ENCODE results near the gene HMCN1.
"Not testable (repeated sequence)": the region's sequence is repeated elsewhere in the genome, so short reads cannot be mapped to it uniquely, and the experiment has no call there.

Gene HMCN1

DNA sequence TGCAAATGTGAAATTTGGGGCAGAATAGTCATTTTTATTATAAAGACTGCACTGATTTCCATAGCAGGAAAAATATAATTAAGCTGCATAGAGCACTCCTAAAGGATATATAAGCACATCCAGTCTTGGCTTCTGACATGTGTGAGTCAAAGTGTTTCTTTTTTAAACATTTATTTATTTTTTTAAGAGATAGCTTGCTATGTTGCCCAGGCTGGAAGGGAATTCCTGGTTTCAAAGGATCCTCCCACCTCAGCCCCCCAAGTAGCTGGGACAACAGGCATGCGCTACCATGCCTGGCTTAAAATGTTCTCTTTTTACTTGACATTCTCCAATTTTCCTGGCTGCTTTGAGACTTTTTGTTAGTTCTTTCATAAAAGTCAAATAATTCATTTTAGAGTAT, 126.1 kb downstream of the HMCN1 start:
- no peak for DNase-seq

- no peak for DNase-seq
Observed at GRCh38 chr1:185860859-185861258, 126.7 kb downstream of the HMCN1 start.

- no peak for DNase-seq
Observed at GRCh38 chr1:185861630-185862029, 127.4 kb downstream of the HMCN1 start.

GRCh38 chr1:185862235-185862634, 128.0 kb downstream of the HMCN1 start:
- no peak for DNase-seq

GRCh38 chr1:185864331-185864730, 130.1 kb downstream of the HMCN1 start:
- DNase-seq: no peak

DNA sequence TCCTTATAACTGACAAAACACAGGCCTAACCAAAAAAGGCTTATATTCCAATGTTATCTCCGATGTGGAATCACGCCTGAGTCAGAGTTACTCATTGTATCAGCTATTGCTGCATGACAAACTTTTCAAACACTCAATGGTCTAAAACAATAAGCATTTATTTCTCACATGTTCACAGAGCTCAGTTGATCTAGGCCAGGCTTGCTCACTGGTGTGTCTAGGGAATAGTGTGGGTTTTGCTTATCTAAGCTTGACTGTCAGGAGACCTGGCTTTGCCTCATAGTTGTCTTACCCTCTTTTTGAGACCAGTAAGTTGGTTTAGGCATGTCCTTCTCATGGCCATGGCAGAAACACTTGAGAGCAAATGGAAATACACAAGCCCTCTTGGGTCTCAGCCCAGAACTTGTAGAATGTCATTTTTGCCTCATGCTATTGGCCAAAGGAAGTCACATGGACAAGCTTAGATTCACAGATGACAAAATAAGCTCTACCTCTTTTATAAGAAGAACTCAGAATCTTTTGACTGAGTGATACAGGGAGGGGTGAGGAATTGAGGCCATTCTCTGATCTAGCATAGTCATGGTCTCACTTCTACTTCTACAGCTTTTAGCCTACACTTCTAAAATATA, 130.8 kb downstream of the HMCN1 start:
- DNase-seq: no peak

- DNase-seq: no peak
Observed at GRCh38 chr1:185869590-185869989, 135.4 kb downstream of the HMCN1 start.

- no peak for DNase-seq
Observed at GRCh38 chr1:185871627-185872150, 137.5 kb downstream of the HMCN1 start.

DNA sequence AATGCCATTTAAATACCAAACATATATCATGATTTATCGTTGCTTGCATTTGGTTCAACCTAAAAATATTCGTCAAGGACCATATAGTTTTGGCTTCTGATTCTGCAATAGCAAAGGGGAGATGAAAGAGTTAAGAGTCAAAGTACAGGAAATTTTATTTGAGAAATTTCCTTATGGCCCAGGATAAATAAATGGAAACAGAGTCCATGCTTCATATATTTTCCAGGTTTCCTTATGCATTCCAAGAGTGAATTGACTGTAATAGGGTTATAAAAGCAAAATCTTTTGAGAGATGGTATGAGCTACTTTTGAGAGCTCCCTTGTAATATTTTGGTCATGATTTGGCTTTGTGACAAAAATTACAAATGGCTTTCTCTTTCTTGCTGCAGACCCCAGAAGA, 140.1 kb downstream of the HMCN1 start:
- DNase-seq: no peak

DNA sequence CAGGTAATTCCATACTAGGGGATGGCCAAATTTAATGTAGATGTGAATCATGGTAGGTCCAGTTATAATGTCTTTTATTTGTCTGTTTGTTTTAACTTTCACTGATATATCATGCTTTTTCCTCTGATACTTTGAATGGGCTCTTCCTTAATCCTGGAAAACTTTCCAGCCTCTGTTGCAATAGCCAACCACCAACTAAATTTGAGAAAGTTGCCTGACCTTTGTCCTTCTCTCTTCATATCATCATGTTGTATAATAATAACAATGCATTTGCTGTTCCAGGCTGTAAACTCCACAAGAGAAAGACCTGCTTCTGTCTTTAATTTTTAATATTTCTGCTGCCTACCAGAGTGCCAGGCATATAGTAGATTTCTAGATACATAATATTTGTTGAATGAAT, 146.1 kb downstream of the HMCN1 start:
- no peak for DNase-seq

DNA sequence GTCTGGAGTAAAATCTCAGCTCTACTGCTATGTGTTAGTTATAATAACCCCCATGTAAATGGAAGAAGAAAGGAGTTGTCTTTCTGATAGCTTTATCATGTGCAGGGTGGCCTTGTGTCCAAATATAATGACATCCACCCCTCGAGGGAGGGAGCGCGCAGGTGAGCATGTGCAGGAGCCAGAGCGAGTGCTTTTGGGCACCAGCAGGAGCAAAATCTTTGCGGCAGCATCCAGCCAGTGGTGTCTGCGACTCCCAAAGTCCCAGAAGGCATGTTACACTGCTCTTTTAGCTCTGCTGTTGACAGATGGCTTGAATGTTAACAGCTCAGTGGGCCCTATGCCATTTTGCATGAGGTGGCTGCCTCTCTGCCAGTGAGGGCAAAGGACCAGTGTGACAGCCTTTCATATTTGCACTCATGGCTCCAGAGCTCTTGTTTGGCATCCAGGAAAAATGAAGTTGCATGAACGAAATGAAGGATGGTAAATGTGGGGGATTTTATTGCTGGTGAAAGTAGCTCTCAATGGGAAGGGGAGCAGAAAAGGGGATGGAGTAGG, 146.7 kb downstream of the HMCN1 start:
- DNase-seq: no peak

DNA sequence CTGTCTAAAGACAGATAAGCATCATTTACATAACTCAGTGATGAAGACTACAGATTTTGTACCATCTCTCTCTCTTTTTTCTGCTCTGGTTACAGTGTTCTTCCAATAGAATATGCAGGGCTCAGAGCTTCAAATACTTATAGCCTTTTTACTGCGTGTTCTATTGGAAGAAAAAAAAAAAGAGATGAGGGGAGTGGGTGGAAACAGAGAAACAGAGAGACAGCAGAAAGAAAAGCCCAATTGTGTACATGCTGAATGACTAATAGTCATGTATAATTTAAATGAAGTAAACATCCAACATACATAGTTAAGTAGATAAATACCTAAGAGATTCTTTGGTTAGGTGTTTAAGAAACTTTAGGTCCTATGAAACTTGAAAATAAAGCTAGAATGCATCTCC, 151.9 kb downstream of the HMCN1 start:
- no peak for DNase-seq

DNA sequence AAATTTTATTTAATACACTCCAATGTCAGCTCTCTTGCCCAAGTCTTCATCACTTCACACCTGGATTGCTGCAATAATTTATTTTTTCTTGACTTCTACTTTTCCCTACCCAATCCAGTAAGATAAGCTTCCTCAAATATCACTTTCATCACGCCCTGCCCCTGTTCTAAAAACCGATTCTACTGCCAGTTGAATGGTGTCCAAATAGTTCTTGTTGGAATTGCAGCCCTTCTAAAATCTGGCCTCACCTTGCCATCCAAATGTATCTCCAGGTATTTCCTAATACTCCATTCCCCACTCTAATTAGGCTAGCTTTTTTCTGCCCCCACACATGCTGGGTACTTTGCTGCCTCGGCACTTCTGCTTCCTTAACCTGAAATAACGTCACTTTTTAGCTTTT, 152.5 kb downstream of the HMCN1 start:
- no peak for DNase-seq

GRCh38 chr1:185892831-185893403, 158.7 kb downstream of the HMCN1 start:
- not testable (repeated sequence) for DNase-seq

- no peak for DNase-seq
Observed at GRCh38 chr1:185894791-185895190, 160.6 kb downstream of the HMCN1 start.

- DNase-seq: no peak
Observed at GRCh38 chr1:185895208-185895900, 161.2 kb downstream of the HMCN1 start.

GRCh38 chr1:185896863-185897262, 162.7 kb downstream of the HMCN1 start:
- DNase-seq: no peak

DNA sequence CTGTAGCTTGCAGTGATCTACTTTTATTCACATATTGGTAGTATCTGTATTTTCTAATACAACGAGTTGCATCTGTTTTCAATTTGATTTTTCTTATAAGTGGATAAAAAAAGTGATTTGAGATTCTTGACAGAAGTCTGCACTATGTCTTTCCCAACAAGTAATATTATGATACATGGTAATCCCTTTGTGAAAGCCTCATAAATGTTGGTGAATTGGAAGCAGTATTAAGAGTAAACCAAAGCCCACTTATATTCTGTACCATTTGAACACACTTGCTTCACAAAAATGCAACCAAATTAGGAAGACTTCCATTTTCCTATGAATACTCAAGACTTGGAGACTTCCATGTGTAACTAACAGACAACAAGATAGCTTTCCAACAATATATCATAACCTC, 172.0 kb downstream of the HMCN1 start:
- no peak for DNase-seq

- DNase-seq: no peak
Observed at GRCh38 chr1:185907246-185907645, 173.1 kb downstream of the HMCN1 start.

- no peak for DNase-seq
Observed at GRCh38 chr1:185911978-185912377, 177.8 kb downstream of the HMCN1 start.

- no peak for DNase-seq
Observed at GRCh38 chr1:185912504-185912903, 178.3 kb downstream of the HMCN1 start.

DNA sequence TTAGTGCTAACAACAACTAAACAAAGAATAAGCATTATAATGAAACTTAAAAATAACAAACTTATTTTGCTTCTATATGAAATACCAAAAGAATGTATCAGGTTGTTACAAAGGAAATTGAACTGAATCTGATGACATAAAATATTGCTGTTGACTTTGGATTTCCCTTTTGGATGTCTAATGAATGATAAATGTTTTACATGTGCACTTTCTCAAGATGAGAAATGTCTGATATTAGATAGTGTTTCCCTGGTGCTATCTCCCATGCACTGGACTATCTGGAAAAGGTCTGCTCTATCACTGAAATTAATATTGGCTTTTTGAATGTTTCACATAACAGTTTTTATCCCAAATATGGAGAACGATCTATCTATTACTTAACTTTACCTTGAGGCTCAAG, 179.9 kb downstream of the HMCN1 start:
- DNase-seq: no peak

DNA sequence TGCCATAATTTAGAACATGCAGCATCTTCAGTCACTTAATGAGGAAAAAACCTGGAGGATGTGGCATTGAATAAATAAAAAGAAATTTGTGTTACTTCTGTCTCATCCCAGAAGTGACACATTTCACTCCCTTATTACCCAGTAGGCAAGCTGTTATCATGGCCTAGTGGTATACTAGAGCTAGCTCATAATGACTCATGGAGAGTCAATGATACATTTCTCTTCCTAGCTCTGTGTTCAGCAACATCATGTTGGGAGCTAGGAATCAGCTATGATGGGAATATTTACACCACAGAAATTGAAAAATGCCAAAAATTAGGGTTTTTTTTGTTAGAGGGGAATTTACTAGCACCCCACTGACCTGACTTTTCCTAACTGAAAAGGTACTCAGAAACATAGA, 182.7 kb downstream of the HMCN1 start:
- no peak for DNase-seq

GRCh38 chr1:185917646-185918045, 183.5 kb downstream of the HMCN1 start:
- no peak for DNase-seq
